GM21381 (cell line): ENCODE results near the gene CEP41.

Experiments
- ATAC-seq: cut with Tn5 transposase; IDR thresholded peaks from one replicate; pipeline ENCODE4 v1.9.1; 2021; ENCODE audit warnings: mild to moderate bottlenecking, moderate library complexity; ENCODE audit not compliant: unreplicated experiment

CEP41 gene

GRCh38 chr7:130372402-130373165 is 68.2 kb downstream of the CEP41 start:
- no peak for ATAC-seq

- no peak for ATAC-seq
Measured at GRCh38 chr7:130371046-130371445, 69.8 kb downstream of the CEP41 start.

- no peak for ATAC-seq
Measured at GRCh38 chr7:130369831-130370550, 70.8 kb downstream of the CEP41 start.

- no peak for ATAC-seq
Measured at GRCh38 chr7:130369110-130369711, 71.6 kb downstream of the CEP41 start.

- no peak for ATAC-seq
Measured at GRCh38 chr7:130367836-130368746, 72.7 kb downstream of the CEP41 start.

- no peak for ATAC-seq
Measured at GRCh38 chr7:130367088-130367755, 73.6 kb downstream of the CEP41 start.

GRCh38 chr7:130366564-130366963 is 74.3 kb downstream of the CEP41 start:
- ATAC-seq: no peak

GRCh38 chr7:130365511-130366441 is 75.0 kb downstream of the CEP41 start:
- ATAC-seq: no peak

- no peak for ATAC-seq
Measured at GRCh38 chr7:130365088-130365487, 75.7 kb downstream of the CEP41 start.

- no peak for ATAC-seq
Measured at GRCh38 chr7:130364451-130364850, 76.4 kb downstream of the CEP41 start.

- ATAC-seq: no peak
Measured at GRCh38 chr7:130363026-130363847, 77.6 kb downstream of the CEP41 start.

- ATAC-seq: no peak
Measured at GRCh38 chr7:130362251-130362816, 78.5 kb downstream of the CEP41 start.

GRCh38 chr7:130361681-130362080 is 79.1 kb downstream of the CEP41 start:
- ATAC-seq: no peak

GRCh38 chr7:130360518-130360917 is 80.3 kb downstream of the CEP41 start:
- ATAC-seq: no peak

GRCh38 chr7:130359276-130359857 is 81.4 kb downstream of the CEP41 start:
- ATAC-seq: no peak

GRCh38 chr7:130358471-130358870 is 82.3 kb downstream of the CEP41 start:
- ATAC-seq: no peak

- ATAC-seq: no peak
Measured at GRCh38 chr7:130356876-130357611, 83.8 kb downstream of the CEP41 start.
